NB4 (cell line): Measurements from ENCODE around the gene SLC1A5.
A peak's percentile ranks its signal among the peaks of the same experiment; 100 is the strongest.
"Not testable (repeated sequence)": the region's sequence is repeated elsewhere in the genome, so short reads cannot be mapped to it uniquely, and the experiment has no call there.

Experiments used
- DNase-seq: peaks from one replicate; pipeline ENCODE4 v3.0.0; 2010; ENCODE audit warnings: low read depth
- H3K4me3 ChIP-seq: one replicate; pipeline ENCODE4 v1.5.1; 2011; ENCODE audit warnings: mild to moderate bottlenecking, low read depth, low read length, moderate library complexity
- MYC ChIP-seq: IDR thresholded peaks from 2 replicates; pipeline ENCODE4 v1.6.1; 2011; ENCODE audit warnings: low read depth, low read length
- POLR2A ChIP-seq: IDR thresholded peaks from 2 replicates; pipeline ENCODE4 v1.6.1; 2011; ENCODE audit warnings: mild to moderate bottlenecking; ENCODE audit not compliant: insufficient read length; ENCODE audit errors: extremely low read depth
- TF ChIP-seq, protein P1 (sequence below): IDR thresholded peaks from 2 replicates; pipeline ENCODE4 v1.6.1; 2011; ENCODE audit warnings: low read depth, low read length
- TF ChIP-seq, protein P2 (sequence below): IDR thresholded peaks from one replicate; pipeline ENCODE4 v1.5.1; 2012; ENCODE audit warnings: low read depth, low read length

SLC1A5 gene

DNA sequence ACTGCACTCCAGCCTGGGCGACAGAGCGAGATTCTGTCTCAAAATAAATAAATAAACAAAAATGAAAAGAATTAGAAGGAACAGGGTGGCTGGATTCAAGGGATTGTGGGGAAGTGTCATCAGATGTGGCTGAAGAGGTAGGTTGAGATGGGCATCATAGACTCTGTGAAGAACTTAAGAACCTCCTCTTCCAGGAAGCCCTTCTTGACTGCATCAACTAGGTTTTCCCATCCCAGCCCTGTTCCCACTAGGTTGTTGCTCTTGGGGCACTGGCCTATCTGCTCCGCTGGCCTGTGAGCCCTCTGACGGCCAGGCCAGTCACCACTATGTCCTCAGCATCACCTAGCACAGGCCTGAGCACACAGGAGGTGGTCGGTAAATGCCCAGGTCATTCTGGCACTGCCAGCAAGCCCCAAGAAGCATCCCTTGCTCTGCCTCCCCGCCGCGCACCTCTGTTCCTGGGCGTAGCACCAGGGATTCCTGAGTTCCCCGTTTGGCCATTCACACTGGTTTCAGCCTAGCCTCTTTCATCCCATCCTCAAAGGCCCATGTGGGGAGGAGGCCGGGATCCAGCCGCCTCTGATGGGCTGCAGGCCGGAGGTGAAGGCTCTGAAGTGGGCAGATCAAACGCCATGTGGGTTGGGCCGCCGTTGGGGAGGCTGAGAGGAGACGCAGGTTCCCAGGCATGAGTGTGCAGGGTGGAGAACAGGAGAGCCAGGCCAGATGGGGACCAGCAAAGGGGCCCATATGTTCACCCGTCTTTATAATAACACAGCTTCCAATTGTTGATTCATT, 27.6 kb upstream of the SLC1A5 start:
- TF ChIP-seq MYC (no peak), POLR2A (no peak)
- TF ChIP-seq, protein P1, sequence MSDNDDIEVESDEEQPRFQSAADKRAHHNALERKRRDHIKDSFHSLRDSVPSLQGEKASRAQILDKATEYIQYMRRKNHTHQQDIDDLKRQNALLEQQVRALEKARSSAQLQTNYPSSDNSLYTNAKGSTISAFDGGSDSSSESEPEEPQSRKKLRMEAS, result no peak
- TF ChIP-seq, protein P2, sequence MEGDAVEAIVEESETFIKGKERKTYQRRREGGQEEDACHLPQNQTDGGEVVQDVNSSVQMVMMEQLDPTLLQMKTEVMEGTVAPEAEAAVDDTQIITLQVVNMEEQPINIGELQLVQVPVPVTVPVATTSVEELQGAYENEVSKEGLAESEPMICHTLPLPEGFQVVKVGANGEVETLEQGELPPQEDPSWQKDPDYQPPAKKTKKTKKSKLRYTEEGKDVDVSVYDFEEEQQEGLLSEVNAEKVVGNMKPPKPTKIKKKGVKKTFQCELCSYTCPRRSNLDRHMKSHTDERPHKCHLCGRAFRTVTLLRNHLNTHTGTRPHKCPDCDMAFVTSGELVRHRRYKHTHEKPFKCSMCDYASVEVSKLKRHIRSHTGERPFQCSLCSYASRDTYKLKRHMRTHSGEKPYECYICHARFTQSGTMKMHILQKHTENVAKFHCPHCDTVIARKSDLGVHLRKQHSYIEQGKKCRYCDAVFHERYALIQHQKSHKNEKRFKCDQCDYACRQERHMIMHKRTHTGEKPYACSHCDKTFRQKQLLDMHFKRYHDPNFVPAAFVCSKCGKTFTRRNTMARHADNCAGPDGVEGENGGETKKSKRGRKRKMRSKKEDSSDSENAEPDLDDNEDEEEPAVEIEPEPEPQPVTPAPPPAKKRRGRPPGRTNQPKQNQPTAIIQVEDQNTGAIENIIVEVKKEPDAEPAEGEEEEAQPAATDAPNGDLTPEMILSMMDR, result no peak
- no peak for DNase-seq
- no peak overlapping the region for H3K4me3 ChIP-seq

DNA sequence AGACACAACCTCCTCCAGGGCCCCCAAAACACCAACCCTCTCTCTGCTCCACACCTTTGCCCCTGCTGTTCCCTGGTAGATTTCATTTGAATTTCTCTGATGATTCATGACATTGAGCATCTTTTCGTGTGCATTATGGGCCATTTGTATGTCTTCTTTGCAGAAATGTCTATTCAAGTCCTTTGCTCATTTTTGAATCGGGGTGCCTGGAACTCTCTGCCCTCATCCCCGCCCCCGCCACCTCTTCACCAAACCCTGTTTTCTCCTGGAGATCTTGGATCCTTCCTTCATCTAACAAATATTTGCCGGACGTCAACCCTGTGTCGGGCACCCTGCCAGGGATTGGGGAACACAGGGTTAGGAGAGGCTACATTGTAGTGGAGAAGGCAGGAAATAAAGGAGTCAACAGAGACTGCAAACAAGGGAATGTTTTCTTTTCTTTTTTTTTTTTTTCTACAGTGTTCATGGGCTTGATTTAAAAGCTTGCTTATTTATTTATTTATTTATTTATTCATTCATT, 25.5 kb upstream of the SLC1A5 start:
- TF ChIP-seq MYC, result no peak
- TF ChIP-seq, protein P2, result no peak
- TF ChIP-seq POLR2A, result no peak
- TF ChIP-seq, protein P1, result no peak
- DNase-seq, result no peak
- H3K4me3 ChIP-seq, result no peak overlapping the region

DNA sequence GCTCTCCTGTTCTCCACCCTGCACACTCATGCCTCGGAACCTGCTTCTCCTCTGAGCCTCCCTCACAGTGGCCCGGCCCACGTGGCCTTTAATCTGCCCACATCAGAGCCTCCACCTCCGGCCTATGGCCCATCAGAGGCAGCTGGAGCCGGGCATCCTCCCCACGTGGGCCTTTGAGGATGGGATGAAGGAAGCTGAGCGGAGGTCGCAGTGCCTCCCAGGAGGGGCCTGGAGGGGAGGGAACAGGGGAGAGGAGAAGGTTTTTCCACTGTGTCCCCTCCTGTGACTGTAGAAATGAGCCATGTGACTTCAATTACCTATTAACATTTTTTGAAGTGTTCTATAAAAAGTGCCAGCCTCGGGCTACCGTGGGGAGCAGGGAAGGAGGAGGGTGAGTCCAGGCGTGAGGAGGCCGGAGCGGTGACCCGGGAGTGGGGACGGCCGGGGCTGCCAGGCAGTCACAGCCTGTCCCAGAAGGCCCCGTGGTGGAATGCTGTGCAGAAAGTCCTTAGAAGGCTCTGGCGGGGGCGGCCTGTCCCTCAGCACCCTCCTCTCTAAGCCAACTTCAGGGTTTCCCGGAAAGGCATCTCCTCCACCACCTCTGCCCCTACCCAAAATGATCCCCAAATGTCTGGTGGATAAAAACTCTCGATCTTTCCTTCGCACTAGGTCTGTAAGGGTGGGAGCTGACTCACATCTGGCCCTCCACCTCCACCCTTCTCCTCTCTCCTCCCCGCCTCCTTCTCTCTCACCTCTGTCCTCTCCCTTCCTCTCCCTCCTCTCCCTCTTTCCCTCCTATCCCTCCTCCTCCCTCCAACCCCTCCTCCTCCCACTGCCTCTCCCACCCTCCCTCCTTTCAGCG, 24.8 kb upstream of the SLC1A5 start:
- DNase-seq, result no peak
- no peak overlapping the region for H3K4me3 ChIP-seq
- TF ChIP-seq POLR2A, result no peak
- TF ChIP-seq, protein P1, result no peak
- TF ChIP-seq MYC, result no peak
- TF ChIP-seq, protein P2, result no peak

DNA sequence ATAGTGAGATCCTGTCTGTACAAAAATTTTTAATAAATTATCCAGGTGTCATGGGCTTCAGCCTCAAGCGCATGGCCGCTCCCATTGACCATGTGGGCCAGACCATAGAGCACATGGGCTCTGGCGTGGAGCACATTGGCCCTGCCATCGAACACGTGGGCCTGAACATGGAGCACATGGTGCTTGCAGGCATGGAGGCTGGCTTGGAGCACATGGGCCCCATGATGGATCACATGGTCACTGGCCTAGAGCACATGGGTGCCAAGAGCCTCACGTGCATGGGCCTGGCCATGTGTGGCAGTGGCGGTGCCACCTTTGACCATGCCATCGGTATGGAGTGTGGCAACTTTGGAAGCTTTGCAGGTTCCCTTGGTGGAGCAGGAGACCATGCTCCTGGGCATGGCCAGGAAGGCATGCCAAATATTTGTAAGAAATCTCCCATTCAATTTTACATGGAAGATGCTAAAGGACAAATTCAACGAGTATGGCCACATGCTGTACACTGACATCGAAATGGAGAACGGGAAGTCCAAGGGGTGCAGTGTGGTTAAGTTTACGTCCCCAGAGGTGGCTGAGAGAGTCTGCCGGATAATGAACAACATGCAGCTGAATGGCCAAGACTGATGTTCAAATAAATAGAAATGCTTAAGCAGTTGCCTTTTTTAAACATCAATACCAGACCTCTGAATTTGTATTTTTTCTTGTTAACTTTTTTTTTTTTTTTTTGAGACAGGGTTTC, 21.3 kb upstream of the SLC1A5 start:
- peak; percentile 76 for TF ChIP-seq MYC
- TF ChIP-seq, protein P1, result peak; percentile 96
- TF ChIP-seq, protein P2, result no peak
- peak; percentile 81 for DNase-seq

DNA sequence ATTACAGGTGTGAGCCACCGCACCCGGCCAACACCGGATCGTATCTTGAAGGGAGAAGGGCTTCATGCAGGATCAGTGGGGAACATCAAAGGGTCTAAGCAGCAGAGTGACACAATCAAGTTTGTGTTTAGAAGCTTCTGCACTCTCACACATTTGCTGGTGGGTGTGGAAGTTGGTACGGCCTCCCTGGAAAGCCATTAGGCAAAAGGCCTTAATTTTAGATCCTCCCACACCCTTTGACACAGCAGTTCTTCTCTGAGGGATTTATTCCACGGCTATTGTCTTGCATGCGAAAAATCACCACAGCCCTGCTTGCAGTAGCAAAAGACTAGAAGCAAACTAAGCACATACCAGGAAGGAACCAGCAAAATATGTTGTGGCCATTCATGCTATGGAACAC, 18.3 kb upstream of the SLC1A5 start:
- H3K4me3 ChIP-seq, result no peak overlapping the region
- TF ChIP-seq POLR2A, result no peak
- no peak for TF ChIP-seq MYC
- TF ChIP-seq, protein P1, result no peak
- TF ChIP-seq, protein P2, result no peak
- no peak for DNase-seq

More for the DNA sequence above, 21.3 kb upstream of the SLC1A5 start:
- H3K4me3 ChIP-seq, result no peak overlapping the region

DNA sequence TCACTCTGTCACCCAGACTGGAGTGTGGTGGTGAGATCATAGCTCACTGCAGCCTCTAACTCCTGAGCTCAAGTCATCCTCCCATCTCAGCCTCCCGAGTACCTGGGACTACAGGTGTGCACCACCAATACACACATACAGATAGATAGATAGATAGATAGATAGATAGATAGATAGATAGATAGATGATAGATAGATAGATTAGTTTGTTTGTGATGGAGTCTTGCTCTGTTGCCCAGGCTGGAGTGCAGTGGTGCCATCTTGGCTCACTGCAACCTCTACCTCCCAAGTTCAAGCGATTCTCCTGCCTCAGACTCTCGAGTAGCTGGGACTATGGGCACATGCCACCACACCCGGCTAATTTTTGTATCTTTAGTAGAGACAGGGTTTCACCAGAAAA, 16.0 kb upstream of the SLC1A5 start:
- not testable (repeated sequence) for H3K4me3 ChIP-seq, DNase-seq
